Tibial artery (tissue), 4 donors: Measurements from ENCODE around the gene KIF20B.

Source experiments
- DNase-seq, 2 donors: peaks; one replicate each; pipeline ENCODE4 v3.0.0-alpha.2; 2019
- H3K27ac ChIP-seq, 2 donors: fragments of 200-600 bp; sonication (generic) in 1 of 2; 1 replicate in 1 of 2; 2 replicates in 1 of 2; pipeline ENCODE4 v1.5.1; 2018 to 2019; ENCODE audit warnings: mild to moderate bottlenecking in 1 of 2
- H3K27me3 ChIP-seq, 2 donors: fragments of 200-600 bp; sonication (generic) in 1 of 2; one replicate each; pipeline versions ENCODE4 v1.5.1 to v1.6.0; 2016 to 2019
- H3K36me3 ChIP-seq, 3 donors: fragments of 200-600 bp; sonication (generic) in 2 of 3; one replicate each; pipeline ENCODE4 v1.5.1; 2016 to 2019; ENCODE audit warnings: mild to moderate bottlenecking in 2 of 3
- H3K4me1 ChIP-seq, 4 donors: fragments of 200-600 bp; sonication (generic) in 2 of 4; 1 replicate in 3 of 4; 2 replicates in 1 of 4; pipeline ENCODE4 v1.5.1; 2016 to 2019
- H3K4me3 ChIP-seq, 2 donors: fragments of 200-600 bp; sonication (generic) in 1 of 2; 1 replicate in 1 of 2; 2 replicates in 1 of 2; pipeline ENCODE4 v1.5.1; 2018 to 2019; ENCODE audit warnings: mild to moderate bottlenecking in 2 of 2
- H3K9me3 ChIP-seq, 3 donors: fragments of 200-600 bp; sonication (generic) in 1 of 3; one replicate each; pipeline ENCODE4 v1.5.1; 2016 to 2019
- intact Hi-C: fragments of 100-400 bp; cut with DNase I; formaldehyde crosslinking; loops from one replicate; pipeline ENCODE4 v1.15.0; 2023; ENCODE audit warnings: low total_unique reads
- TF ChIP-seq, protein P1 (sequence below), 2 experiments: fragments of 200-600 bp in 1 of 2; fragments of 450-650 bp in 1 of 2; IDR thresholded peaks; one replicate each; pipeline ENCODE4 v1.5.1; 2017 to 2019; ENCODE audit warnings: antibody characterized with exemption in 2 of 2, mild to moderate bottlenecking in 1 of 2, moderate library complexity in 1 of 2

Gene KIF20B

GRCh38 chr10:89664203-89664602 is 37.2 kb upstream of the KIF20B start:
- H3K9me3 ChIP-seq = no peaks in the 10 kb centered on the region
- H3K27me3 ChIP-seq = no peaks in the 10 kb centered on the region
- no peak overlapping the region for H3K27ac ChIP-seq
- TF ChIP-seq, protein P1, sequence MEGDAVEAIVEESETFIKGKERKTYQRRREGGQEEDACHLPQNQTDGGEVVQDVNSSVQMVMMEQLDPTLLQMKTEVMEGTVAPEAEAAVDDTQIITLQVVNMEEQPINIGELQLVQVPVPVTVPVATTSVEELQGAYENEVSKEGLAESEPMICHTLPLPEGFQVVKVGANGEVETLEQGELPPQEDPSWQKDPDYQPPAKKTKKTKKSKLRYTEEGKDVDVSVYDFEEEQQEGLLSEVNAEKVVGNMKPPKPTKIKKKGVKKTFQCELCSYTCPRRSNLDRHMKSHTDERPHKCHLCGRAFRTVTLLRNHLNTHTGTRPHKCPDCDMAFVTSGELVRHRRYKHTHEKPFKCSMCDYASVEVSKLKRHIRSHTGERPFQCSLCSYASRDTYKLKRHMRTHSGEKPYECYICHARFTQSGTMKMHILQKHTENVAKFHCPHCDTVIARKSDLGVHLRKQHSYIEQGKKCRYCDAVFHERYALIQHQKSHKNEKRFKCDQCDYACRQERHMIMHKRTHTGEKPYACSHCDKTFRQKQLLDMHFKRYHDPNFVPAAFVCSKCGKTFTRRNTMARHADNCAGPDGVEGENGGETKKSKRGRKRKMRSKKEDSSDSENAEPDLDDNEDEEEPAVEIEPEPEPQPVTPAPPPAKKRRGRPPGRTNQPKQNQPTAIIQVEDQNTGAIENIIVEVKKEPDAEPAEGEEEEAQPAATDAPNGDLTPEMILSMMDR (IDR thresholded peaks at IDR 0.05) = no peak
- no peaks in the 10 kb centered on the region for H3K4me1 ChIP-seq
- no peak for DNase-seq
- no peaks in the 10 kb centered on the region for H3K36me3 ChIP-seq
- H3K4me3 ChIP-seq = no peak overlapping the region
- intact Hi-C loops = no loop called here

GRCh38 chr10:89665302-89665701 is 36.1 kb upstream of the KIF20B start:
- H3K36me3 ChIP-seq = no peaks in the 10 kb centered on the region
- H3K9me3 ChIP-seq = no peaks in the 10 kb centered on the region
- no peaks in the 10 kb centered on the region for H3K4me1 ChIP-seq
- H3K27ac ChIP-seq = no peak overlapping the region
- TF ChIP-seq, protein P1 (IDR thresholded peaks at IDR 0.05) = no peak
- no peak for DNase-seq
- no peak overlapping the region for H3K4me3 ChIP-seq
- H3K27me3 ChIP-seq = no peaks in the 10 kb centered on the region
- intact Hi-C loops = no loop called here

DNA sequence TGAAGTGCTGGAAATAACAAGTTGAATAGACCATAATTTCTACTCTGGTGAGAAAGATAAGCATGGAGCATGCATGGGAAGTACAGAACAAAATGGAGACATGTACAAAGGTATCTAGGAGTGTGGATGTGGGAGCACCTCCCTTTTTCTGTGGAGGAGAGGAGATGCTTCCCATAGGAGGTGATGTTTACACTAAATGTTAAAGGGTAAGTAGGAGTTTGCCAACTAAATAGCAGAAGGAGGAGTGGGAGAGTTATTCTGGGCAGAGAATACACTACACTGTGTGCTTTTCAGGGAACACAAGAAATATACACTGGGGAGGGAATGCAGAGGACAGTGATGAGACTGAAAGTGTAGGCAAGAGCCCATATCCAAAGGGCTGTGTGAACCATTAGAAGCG is 35.3 kb upstream of the KIF20B start:
- Histone ChIP-seq H3K27me3 (no peaks in the 10 kb centered on the region), H3K4me3 (no peak overlapping the region), H3K36me3 (no peaks in the 10 kb centered on the region), H3K9me3 (no peaks in the 10 kb centered on the region), H3K4me1 (no peaks in the 10 kb centered on the region), H3K27ac (no peak overlapping the region)
- TF ChIP-seq, protein P1 (IDR thresholded peaks at IDR 0.05) = no peak
- no peak for DNase-seq
- intact Hi-C loops = no loop called here

GRCh38 chr10:89668386-89669071 is 32.9 kb upstream of the KIF20B start:
- no peaks in the 10 kb centered on the region for H3K36me3 ChIP-seq
- TF ChIP-seq, protein P1 (IDR thresholded peaks at IDR 0.05) = no peak
- no peaks in the 10 kb centered on the region for H3K9me3 ChIP-seq
- DNase-seq = no peak
- H3K4me3 ChIP-seq = no peak overlapping the region
- intact Hi-C loops = no loop called here
- no peak overlapping the region for H3K27ac ChIP-seq
- H3K27me3 ChIP-seq = no peaks in the 10 kb centered on the region
- no peaks in the 10 kb centered on the region for H3K4me1 ChIP-seq

GRCh38 chr10:89669985-89670384 is 31.4 kb upstream of the KIF20B start:
- Histone ChIP-seq H3K27ac (no peak overlapping the region), H3K4me3 (no peak overlapping the region), H3K27me3 (no peaks in the 10 kb centered on the region), H3K4me1 (no peaks in the 10 kb centered on the region), H3K36me3 (no peaks in the 10 kb centered on the region), H3K9me3 (no peaks in the 10 kb centered on the region)
- no peak for DNase-seq
- TF ChIP-seq, protein P1 (IDR thresholded peaks at IDR 0.05) = no peak
- intact Hi-C loops = no loop called here

DNA sequence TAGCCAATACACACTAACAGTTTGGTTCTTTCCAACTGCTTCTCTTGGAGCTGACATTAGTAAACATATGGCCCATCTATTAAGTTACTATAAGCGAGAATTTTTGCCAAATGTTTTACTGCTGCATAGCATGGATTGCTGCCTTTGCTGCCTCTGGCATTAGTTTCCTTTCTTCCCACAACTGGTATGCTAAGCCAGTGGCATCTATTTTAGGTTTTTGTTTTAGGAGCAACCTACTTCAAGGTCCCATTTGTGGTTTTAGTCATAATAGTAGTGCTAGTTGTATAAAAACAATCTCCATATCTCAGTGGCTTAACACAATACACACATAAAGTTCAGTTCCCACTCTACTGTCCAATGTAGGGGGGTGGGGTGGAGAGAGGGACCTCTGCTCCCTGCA is 30.5 kb upstream of the KIF20B start:
- Histone ChIP-seq H3K4me1 (no peaks in the 10 kb centered on the region), H3K4me3 (no peak overlapping the region), H3K9me3 (no peaks in the 10 kb centered on the region), H3K36me3 (no peaks in the 10 kb centered on the region), H3K27ac (no peak overlapping the region), H3K27me3 (no peaks in the 10 kb centered on the region)
- intact Hi-C loops = no loop called here
- no peak for DNase-seq
- TF ChIP-seq, protein P1 (IDR thresholded peaks at IDR 0.05) = no peak
